Amniotic epithelial cell (primary cell): ENCODE results near the gene GPX2.

Experiments
- DNase-seq: peaks from one replicate; pipeline ENCODE4 v3.0.0-alpha.2; 2010; ENCODE audit warnings: low read depth

Gene GPX2

GRCh38 chr14:64942531-64943111, at the start of gene GPX2:
TSS of gene GPX2 (minus strand) at chr14:64942745. CDS start at chr14:64942726, 19 bp downstream.
- DNase-seq, result no peak

DNA sequence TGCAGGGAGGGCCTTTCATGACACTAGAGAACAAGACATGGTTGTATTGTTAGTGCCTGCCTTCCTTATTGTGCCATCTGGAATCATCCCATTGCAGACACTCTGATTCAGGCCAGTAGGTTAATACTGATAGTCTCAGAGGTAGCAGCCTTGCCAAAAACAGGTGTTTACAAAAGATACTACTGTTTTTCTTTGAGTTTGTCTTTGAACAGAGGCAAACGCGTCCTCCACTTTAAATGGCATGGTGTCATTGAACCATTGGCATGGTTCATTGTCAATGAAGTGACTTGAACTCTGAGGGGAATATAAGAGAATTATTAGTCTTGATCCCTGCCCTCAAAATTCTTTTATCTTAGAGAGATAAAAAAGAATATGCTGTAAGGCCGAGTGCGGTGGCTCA, 48.4 kb upstream of the GPX2 start:
- no peak for DNase-seq

DNA sequence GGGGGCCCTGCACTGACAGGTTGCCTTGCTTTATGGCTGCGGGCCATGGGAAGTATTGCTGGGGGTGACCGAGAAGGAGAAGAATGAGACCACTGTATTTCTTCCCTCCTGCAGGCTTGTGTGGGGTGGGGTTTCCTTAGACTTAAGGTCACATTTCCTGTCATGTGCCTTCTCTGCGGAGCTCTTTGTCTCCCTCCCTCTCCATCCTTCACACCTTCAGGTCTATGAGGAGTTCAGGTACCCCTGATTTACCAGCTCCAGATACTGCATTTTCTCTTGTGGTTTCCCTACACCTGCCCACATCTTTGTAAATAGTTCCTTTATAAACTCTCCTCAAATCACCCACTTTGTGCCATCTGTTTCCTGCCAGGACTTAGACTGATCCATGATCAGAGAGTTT, 47.8 kb upstream of the GPX2 start:
- no peak for DNase-seq

DNA sequence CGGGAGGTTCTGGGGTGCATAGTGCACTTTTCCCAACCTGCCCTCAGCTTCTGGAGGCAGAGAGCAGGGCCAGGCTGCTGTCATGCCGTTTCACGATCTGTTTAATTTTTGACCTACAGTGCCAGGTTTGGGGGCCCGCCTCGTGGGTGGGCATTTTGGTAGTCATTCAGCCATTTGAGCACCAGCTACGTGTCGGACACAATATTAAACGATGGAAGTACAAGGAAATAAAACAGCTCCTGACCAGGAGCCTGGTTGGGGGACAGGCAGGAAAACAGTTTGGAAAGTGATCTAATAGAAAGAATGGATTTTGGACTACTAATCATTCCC, 44.9 kb upstream of the GPX2 start:
- DNase-seq, result no peak

- DNase-seq, result peak; percentile 96
Observed at GRCh38 chr14:64986648-64987437, 44.3 kb upstream of the GPX2 start, which contains the start of gene FNTB. TSS of gene FNTB (plus strand) at chr14:64986895. CDS start at chr14:64986954, 59 bp downstream.

DNA sequence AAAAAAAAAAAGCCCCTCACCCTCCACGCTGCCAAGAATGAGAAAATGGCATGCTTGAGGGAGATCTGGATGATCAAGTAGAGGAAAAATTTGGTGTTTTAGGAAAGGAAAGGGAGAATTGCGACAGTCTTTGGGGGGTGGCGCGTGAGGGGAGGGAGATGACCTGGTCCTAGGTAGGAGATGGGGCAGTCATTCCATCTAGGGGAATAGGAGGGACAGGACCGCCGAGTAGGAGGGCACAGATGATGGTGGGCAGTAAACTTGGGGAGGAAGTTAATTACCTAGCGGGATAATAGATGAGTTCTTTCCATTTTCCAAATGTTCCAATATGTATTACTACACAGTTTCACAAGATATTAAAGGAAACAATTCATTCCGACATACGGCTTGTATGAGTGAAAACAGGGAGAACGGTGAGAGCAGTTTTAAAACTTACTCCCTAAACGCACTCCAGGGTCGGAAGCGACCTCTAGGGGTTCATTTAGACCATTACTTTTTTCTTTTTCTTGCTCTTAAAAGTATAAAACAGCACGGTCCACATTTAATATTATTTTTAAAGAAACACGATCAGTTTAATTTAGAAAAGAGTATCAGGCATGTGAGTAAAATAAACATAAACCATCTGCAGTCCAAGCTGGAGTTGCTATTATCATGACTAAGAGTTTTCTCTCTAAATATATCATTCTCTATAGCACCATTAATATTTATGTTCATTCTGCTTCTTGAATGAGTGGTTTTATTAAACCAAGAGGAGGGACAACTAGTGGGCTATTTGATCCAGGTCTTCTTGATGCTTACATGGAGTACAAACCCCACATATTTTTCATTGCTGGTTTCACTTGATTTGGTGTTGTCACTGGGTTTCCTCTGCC, 41.1 kb upstream of the GPX2 start:
- DNase-seq, result peak; percentile 64

- peak; percentile 41 for DNase-seq
Observed at GRCh38 chr14:64979336-64980074, 37.0 kb upstream of the GPX2 start.

- no peak for DNase-seq
Observed at GRCh38 chr14:64974563-64974962, 32.0 kb upstream of the GPX2 start.

DNA sequence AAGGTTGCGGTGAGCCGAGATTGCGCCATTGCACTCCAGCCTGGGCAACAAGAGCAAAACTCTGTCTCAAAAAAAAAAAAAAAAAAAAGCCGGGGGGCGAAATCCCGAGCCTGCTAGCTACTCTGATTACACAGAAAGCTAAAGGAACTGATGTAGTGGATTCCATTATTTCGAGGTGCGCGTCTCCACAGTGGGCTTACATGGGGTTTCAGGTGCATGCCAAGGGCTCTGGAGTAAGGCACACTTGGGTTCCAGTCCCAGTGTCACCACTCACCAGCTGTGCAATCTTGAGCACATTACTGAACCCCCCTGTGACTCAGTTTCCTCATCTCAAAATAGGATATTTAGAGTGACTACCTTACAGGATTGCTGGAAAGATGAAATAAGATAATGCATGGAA, 31.3 kb upstream of the GPX2 start:
- no peak for DNase-seq

- DNase-seq, result no peak
Observed at GRCh38 chr14:64973026-64973442, 30.5 kb upstream of the GPX2 start.

GRCh38 chr14:64971943-64972791, 29.6 kb upstream of the GPX2 start, which contains the start of gene RAB15:
TSS of gene RAB15 (minus strand) at chr14:64972336. CDS start at chr14:64972076, 260 bp downstream.
- DNase-seq, result peak; percentile 11

GRCh38 chr14:64971491-64971942, 29.0 kb upstream of the GPX2 start:
- DNase-seq, result no peak

DNA sequence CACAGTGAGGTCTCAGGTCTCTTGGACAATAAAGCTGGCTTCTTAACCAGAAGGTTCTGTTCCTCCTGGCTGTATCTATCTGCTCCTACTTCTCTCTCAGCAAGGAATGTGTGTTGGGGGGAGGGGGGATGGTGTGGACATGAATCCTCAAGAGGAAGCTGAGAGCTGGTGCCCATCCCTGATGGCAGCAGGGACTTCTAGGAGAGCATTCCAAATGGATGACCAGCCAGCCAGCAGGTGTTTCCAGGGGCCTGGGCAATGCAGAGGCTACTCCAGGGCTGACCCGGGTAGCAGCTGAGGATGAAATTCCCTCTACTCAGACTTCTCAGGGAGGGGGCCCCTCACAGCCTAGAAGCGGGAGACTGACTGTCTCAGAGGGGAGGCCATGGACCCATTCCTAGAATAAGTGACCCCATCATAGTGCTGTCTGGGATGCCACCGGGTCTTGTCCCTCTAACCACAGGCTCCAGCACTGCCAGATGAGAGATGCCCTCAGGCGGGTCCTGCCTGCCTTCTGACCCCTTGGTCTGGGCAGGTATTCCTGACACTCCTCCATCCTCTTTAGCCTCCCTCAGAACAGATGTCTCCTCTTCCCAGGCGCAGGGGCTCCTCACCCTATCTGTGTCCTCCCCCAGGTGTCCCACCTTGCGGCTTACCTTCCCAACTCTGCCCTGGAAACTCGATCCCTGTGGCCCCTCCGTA, 28.4 kb upstream of the GPX2 start:
- DNase-seq, result no peak

DNA sequence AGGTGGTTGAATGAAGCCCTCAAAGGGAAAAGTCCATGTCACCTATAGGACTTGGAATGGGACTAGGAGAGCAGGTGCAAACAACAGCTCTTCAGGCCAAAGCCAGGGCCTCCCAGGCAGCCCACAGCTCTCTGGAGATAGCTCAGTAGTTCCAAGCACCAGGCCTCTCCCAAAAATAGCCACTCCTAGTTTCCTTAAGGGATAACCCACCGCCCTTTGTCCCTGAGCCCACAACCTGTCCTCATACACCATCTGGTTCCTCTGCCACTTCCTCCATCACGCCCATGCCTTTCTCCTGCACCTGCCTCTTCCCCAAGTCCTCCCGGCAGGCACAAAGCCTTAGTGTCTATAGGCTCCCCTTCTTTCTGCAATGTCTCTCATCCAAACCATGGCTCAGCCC, 27.5 kb upstream of the GPX2 start:
- DNase-seq, result no peak

DNA sequence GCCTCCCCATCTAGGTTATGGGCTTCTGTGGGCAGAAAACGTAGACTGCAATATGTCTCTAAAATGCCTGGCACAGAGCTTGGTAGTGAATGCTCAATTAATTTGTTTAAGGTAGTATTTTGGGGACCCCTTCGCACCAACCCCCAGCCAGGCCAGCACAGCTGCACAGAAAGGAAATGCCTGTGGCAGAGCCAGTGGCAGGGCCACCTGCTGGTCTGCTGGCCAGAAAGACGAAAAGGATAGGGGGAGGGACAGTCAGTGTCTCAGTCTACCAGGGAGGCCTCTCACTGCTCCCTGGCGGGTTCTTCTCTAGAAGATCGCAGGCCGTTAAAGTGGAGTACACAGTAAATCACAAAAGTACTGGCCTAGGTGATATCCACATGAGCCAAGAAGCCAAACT, 26.1 kb upstream of the GPX2 start:
- DNase-seq, result no peak

- no peak for DNase-seq
Observed at GRCh38 chr14:64968167-64968566, 25.6 kb upstream of the GPX2 start.

DNA sequence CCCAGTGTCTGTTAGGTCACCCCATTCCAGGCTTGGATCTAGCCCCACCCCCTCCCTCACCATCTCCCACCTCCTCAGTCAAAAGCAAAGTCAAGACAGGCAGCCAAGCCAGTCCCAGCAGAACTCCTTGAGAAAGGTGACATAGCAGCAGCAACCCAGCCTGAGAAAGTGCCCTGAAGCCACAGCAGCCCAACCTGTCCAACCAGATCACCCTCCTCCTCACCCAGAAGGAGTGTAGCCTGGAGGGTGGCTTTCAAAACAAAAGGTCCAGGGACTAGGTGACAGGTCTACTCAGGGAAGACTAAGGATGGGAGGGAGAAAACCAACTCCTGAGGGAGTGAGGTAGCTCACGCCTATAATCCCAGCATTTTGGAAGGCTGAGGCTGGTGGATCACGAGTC, 24.4 kb upstream of the GPX2 start:
- DNase-seq, result no peak

DNA sequence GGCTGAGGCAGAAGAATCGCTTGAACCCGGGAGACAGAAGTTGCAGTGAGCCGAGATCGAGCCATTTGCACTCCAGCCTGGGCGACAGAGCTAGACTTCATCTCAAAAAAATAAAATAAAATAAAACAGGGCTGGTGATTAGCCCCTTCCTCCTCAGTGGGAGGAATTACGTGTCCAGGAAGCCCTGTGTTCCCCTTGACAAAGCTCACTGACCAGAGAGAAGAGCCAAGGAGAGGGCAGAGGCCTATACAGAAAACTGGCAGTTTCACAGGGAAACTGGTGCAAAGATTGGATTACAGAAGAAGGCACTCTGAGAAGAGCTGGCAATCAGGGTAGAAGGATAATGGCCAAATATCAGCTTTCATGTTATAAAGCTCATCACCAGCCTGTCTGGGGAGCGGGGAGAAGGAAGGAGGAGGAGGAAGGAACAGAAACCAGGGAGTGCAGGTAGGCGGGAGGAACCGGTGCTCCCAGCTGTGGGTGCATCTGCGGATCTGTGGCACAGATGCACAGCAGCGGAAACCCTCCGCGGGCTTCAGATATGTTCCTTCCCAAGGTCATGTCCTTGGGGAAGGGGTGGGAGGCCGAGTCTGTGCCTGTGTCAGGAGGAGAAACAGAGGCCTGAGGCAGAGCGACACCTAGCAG, 22.9 kb upstream of the GPX2 start:
- no peak for DNase-seq

- no peak for DNase-seq
Observed at GRCh38 chr14:64963611-64964010, 21.1 kb upstream of the GPX2 start.

- DNase-seq, result no peak
Observed at GRCh38 chr14:64960762-64961276, 18.3 kb upstream of the GPX2 start.
